Mesothelial cell of epicardium (in vitro differentiated cells): ENCODE results near the gene CD164L2. TPM values are rescaled to one million over a fixed set of nuclear protein-coding genes. Genes with fewer than 3 reads are reported as not detected.

Experiments
- DNase-seq, 2 experiments: peaks; one replicate each; pipeline ENCODE4 v3.0.0; 2021; ENCODE audit warnings: low spot score in 2 of 2; ENCODE audit not compliant: unreplicated experiment in 2 of 2
- H3K27ac Mint-ChIP-seq: 2 replicates; pipeline ENCODE4 v1.8.0; 2021; ENCODE audit warnings: mixed read lengths
- H3K27me3 Mint-ChIP-seq: 2 replicates; pipeline ENCODE4 v1.8.0; 2021; ENCODE audit warnings: low read depth, mixed read lengths
- H3K36me3 Mint-ChIP-seq: 2 replicates; pipeline ENCODE4 v1.8.0; 2021; ENCODE audit warnings: mixed read lengths
- H3K4me1 Mint-ChIP-seq: 2 replicates; pipeline ENCODE4 v1.8.0; 2021; ENCODE audit warnings: mixed read lengths
- H3K4me3 Mint-ChIP-seq: 2 replicates; pipeline ENCODE4 v1.8.0; 2021; ENCODE audit warnings: mild to moderate bottlenecking, moderate library complexity, mixed read lengths
- H3K9me3 Mint-ChIP-seq: 2 replicates; pipeline ENCODE4 v1.8.0; 2021; ENCODE audit warnings: mixed read lengths
- total RNA-seq: library from RNA; stranded (reverse); gene quantifications from 3 replicates; pipeline ENCODE4 v1.2.1, GENCODE V29; 2021
- TF ChIP-seq, protein P1 (sequence below): fragments of 200-600 bp; sonication (generic); IDR thresholded peaks from one replicate; pipeline ENCODE4 v1.5.0; 2021; ENCODE audit warnings: antibody characterized with exemption; ENCODE audit not compliant: unreplicated experiment

The CD164L2 gene
- total RNA-seq, 1 donor from 2014 or later = 0.45 TPM

DNA sequence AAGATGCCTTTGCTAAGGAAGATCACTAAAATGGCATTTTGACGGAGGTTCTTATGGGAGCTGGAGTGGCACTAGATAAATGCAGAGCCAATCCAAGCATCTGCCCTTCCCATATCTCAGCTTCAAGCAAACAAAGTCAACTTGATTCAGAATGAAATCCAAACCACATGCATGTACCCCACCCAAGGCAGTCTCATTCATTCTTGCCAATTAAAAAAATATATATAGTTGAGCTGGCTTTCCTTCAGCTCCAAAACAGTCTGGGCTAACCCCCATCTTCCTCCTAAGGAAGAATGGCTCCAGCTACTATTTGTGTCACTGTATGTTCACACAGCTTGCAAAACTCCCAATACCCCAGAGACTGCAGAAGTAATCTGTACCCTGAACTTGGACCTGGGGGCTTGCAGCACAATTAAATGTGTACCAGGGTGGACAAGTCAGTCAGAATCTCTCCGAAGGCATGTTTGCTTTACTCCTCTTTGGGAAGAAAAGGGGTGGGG, 44.7 kb upstream of the CD164L2 start:
- H3K27me3 Mint-ChIP-seq = no peaks in the 10 kb centered on the region
- no peak overlapping the region for H3K4me3 Mint-ChIP-seq
- peaks cover 7% of the 10 kb centered on the region for H3K36me3 Mint-ChIP-seq
- no peaks in the 10 kb centered on the region for H3K9me3 Mint-ChIP-seq
- H3K27ac Mint-ChIP-seq = peak overlapping the region; percentile 90
- TF ChIP-seq, protein P1, sequence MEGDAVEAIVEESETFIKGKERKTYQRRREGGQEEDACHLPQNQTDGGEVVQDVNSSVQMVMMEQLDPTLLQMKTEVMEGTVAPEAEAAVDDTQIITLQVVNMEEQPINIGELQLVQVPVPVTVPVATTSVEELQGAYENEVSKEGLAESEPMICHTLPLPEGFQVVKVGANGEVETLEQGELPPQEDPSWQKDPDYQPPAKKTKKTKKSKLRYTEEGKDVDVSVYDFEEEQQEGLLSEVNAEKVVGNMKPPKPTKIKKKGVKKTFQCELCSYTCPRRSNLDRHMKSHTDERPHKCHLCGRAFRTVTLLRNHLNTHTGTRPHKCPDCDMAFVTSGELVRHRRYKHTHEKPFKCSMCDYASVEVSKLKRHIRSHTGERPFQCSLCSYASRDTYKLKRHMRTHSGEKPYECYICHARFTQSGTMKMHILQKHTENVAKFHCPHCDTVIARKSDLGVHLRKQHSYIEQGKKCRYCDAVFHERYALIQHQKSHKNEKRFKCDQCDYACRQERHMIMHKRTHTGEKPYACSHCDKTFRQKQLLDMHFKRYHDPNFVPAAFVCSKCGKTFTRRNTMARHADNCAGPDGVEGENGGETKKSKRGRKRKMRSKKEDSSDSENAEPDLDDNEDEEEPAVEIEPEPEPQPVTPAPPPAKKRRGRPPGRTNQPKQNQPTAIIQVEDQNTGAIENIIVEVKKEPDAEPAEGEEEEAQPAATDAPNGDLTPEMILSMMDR = no peak
- peaks cover 28% of the 10 kb centered on the region for H3K4me1 Mint-ChIP-seq
- no peak for DNase-seq

DNA sequence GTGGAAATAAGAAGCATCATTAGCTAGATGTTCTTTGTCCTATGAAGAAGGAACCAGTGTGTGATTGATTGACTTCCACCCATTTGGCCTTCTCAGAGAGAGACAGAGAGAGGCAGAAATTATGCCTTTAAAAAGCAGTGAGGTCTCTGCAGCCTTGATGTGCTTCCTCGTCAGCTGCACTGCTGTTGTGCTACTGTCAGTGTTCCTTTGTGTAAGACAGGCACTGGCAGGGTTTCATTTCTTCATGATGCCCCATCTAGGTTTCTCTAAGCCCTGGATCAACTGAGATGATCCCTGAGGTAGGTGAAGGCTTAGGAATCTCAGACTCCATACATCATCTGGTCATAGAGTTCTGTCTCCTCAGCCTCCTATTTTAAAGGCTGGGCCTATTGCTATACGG, 44.2 kb upstream of the CD164L2 start:
- Mint-ChIP-seq H3K4me3 (no peak overlapping the region), H3K4me1 (peaks cover 28% of the 10 kb centered on the region), H3K27me3 (no peaks in the 10 kb centered on the region), H3K36me3 (peaks cover 7% of the 10 kb centered on the region), H3K27ac (peak overlapping the region; percentile 62), H3K9me3 (no peaks in the 10 kb centered on the region)
- DNase-seq = no peak
- TF ChIP-seq, protein P1 = no peak

DNA sequence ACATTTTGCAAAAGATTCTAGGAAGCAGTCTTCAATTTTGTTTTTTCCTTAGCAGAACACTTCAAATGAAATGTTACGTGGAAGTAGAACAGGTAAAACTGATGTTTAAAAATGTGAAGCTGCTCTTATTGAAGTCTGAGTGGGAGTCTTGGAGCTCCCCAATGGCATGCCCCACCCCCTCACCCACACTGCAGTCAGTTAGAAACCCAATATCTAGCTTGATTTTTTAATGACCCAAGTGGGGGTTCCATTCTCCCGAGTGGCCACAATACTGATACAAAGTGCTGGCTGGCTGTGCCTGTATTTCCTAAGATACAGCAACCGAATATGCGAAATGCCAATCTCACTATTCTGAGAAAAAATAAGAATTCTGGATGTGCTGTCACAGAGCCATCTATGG, 40.6 kb upstream of the CD164L2 start:
- H3K36me3 Mint-ChIP-seq = peaks cover 9% of the 10 kb centered on the region
- H3K4me1 Mint-ChIP-seq = peaks cover 31% of the 10 kb centered on the region
- DNase-seq = no peak
- H3K27me3 Mint-ChIP-seq = no peaks in the 10 kb centered on the region
- TF ChIP-seq, protein P1 = no peak
- H3K9me3 Mint-ChIP-seq = no peaks in the 10 kb centered on the region
- no peak overlapping the region for H3K27ac Mint-ChIP-seq
- no peak overlapping the region for H3K4me3 Mint-ChIP-seq

DNA sequence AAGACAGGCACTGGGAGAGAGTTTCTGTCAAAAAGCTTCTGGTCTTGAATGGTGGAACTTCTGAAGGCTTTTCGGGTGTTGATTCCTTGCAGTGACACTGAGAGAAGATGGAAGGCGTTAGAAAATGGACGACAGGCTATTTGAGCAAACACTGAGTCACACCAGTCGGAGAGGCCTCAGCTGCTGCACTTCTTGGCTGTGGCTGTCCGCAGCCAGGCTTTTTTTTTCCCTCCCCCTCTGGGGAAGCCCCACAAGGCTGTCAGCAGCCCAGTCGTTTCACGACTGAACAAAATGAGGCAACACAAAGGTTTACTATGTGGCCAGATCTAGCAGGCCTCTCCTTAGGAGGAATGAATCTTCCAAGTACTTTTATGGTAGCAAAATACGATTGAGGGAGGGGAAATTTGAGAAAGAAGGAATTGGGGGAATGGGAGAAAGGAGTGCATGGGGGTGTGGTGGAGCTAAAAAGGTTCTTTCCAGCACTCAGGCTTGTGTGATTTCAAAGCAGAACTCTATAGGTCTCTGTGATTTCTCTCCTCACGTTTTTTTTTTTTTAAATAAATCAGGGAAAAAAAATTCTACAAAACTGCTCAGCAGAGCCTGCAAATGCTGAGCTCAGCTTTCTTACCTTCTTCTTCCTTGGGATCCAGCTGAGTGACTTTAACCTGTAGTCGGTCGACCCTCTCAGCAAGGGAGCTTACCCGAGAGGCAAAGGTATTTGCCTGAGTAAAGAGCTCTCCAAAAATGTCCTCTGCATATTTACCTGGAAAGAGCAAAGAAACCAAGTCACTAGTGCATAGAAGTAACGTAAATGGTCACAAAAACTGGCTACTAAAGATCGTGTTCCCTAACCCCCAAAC, 35.4 kb upstream of the CD164L2 start:
- Mint-ChIP-seq H3K4me3 (no peak overlapping the region), H3K27ac (peak overlapping the region; percentile 95), H3K36me3 (peaks cover 20% of the 10 kb centered on the region), H3K27me3 (no peaks in the 10 kb centered on the region), H3K4me1 (peaks cover 22% of the 10 kb centered on the region), H3K9me3 (no peaks in the 10 kb centered on the region)
- TF ChIP-seq, protein P1 = no peak
- no peak for DNase-seq

DNA sequence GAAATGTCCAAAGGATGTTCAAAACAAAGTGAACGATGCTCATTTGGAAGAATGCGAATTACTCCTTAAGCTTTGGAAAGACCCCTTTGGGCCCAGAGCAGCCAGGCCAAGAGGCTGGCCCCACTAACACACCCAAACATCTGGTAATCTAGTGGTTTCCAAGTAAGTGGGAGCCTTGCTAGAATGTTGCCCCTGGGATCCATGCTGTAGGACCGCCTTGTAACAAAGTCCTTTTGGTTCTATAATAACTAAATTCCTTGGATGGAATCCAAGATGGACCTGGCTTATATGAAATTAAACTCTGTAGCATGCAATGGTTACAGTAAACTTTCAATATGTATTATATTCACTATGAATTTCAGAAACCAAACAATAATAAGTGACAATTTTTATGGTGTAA, 34.6 kb upstream of the CD164L2 start:
- Mint-ChIP-seq H3K4me3 (no peak overlapping the region), H3K4me1 (peaks cover 22% of the 10 kb centered on the region), H3K36me3 (peaks cover 27% of the 10 kb centered on the region), H3K27ac (peak overlapping the region; percentile 95), H3K27me3 (no peaks in the 10 kb centered on the region), H3K9me3 (no peaks in the 10 kb centered on the region)
- TF ChIP-seq, protein P1 = no peak
- DNase-seq = no peak
